AG08396 (cell line): ENCODE results near the gene DRD2.
"Not testable (repeated sequence)": the region's sequence is repeated elsewhere in the genome, so short reads cannot be mapped to it uniquely, and the experiment has no call there.

Experiments used
- DNase-seq: peaks from one replicate; pipeline ENCODE4 v3.0.0; 2012; ENCODE audit warnings: low spot score, mixed read lengths

The DRD2 gene

GRCh38 chr11:113475160-113475761 lies at the start of gene DRD2:
Gene DRD2 (minus strand): TSS chr11:113475398. CDS start chr11:113424651, 50,747 bp downstream.
- peak; percentile 33 for DNase-seq

DNA sequence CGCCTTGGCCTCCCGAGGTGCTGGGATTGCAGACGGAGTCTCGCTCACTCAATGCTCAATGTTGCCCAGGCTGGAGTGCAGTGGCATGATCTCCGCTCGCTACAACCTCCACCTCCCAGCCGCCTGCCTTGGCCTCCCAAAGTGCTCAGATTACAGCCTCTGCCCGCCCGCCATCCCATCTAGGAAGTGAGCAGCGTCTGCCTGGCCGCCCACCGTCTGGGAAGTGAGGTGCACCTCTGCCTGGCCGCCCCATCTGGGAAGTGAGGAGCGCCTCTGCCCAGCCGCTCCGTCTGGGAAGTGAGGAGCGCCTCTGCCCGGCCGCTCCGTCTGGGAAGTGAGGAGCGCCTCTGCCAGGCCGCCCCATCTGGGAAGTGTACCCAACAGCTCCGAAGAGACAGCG lies 48.7 kb upstream of the DRD2 start:
- DNase-seq: not testable (repeated sequence)

- no peak for DNase-seq
Observed at GRCh38 chr11:113521737-113522517, 46.7 kb upstream of the DRD2 start.

DNA sequence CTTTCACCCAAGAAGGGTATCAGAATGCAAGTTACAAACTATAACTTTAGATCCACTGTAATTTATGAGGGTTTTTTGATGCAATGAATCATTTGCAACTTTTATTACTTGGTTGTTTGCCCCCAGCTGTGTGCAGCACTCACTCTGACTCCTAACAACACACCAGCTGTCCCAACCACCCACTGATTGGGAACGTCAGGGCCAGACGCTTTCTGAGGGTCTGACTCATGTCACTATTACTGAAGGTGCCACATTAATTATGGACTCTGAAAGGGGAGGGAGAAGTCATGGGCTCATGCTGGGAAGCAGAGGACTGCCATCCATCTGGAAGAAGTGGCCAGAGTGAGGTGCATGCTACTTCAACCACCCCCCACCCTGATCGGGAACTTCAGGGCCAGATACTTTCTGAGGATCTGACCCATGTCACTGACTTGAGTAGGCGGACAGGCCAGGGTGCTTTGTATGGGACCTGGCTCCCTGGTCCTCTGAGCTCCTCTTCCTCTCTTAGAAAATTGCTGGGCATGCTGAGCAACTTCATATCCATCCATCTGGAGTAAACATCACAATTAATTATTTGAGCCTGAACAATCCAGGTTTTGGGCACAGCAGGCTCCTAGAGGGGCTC lies 44.9 kb upstream of the DRD2 start:
- DNase-seq: no peak

DNA sequence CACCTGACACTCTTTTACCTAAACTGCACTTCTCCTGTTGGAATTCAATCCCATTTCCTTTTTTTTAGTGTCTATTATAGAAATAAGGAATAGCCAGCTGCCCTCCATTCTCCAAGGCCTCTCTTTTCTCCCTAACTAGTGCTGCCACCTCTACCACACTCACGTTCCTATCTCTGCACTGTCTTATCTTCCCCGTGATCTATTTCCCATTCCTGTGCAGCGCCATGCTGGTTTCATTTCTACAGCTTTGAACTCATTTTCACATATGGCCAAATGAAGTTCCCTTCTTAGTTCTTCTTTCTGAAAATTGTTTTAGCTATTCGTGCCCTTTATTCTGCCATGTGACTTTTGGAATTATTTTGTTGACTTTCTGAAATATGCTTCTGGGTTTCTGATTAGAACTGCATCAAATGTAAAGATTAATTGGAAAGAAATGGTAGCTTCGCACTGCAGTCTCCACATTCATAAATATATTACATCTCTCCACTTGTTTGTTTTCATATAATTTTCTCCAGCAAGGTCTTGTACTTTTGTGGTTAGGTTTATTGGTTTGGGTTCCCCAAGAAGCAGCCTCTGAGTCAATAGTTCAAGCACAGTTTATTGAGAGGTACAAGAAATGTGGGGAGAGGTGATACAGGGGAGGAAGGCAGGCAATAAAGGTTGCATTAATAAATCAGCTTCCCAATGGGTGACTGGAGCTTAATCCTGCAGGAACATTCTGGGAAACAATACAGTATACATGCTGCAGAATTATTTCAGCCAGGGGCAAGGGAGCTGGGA lies 43.7 kb upstream of the DRD2 start:
- DNase-seq: no peak

- no peak for DNase-seq
Observed at GRCh38 chr11:113517361-113517760, 42.2 kb upstream of the DRD2 start.

DNA sequence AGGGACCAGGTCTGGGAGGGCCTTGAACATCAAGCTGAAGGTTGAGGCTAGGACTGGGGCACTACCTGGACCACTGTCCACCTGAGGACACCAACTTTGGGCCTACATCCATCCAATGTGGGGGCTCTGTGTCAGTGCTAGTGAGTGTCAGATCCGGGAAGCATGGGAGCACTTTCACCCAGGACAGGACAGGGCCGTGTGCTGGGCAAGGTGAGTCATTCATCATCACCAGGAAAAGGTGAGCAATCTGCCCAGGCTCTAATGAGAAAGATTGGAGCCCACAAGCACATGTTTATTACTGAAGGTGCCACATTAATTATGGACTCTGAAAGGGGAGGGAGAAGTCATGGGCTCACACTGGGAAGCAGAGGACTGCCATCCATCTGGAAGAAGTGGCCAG lies 39.7 kb upstream of the DRD2 start:
- no peak for DNase-seq

GRCh38 chr11:113507341-113507740 lies 32.1 kb upstream of the DRD2 start:
- DNase-seq: no peak

DNA sequence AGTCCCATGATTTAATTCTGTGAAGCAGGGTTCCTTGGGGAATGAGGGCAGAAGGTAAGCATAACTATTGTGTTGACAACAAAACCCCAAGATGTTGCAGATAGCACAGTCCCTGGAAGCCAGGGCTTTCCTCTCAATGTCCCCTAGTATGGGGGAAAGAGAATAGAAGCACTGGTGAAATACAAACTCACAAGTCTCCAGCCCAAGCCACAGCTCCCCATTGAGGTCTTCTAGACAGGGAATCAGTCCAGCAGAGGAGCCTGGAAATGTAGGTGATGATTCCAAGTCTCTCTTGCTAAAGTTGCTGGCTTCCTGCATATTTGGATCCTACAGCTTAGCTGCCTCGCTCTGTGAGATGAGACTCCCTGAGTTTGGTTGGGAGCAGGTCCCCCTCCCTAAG lies 31.7 kb upstream of the DRD2 start:
- DNase-seq: no peak

DNA sequence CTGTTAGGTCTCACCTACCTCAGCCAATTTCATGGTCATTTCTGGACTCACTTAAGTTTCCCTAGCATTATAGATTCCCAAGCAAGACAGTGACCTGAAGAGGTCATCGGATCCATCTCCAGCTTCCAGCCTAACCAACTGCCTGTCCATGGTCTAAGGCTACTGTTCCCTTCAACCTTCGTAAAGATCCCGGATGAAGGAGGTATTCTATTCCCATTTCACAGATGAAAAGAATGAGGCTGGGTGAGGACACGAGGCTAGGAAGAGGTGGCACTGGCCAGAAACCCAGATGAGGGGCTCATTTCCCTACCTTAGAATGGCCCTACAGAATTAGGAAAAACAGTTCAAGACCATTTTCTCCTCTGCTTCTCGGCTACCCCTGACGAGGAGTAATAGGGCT lies 31.3 kb upstream of the DRD2 start:
- no peak for DNase-seq

- DNase-seq: no peak
Observed at GRCh38 chr11:113505541-113506375, 30.6 kb upstream of the DRD2 start.

DNA sequence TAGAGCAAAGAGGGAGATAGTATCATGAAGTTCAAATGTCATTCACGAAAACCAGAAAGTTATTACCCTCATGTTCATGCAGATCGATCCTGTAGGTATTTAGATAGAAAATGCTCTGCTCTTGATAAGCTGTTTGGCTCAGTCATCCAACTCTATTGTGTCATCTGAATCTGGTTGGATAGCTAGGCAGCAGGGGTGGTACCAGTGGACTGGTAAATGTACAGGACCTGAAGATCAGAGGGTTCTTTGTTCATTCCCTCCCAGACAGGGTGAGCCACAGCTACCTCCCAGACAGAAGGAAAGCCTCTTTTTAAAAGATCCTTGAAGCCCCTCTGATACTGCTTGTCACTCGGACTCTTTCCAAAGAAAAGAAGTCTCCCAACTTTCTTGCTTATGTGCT lies 29.8 kb upstream of the DRD2 start:
- no peak for DNase-seq

DNA sequence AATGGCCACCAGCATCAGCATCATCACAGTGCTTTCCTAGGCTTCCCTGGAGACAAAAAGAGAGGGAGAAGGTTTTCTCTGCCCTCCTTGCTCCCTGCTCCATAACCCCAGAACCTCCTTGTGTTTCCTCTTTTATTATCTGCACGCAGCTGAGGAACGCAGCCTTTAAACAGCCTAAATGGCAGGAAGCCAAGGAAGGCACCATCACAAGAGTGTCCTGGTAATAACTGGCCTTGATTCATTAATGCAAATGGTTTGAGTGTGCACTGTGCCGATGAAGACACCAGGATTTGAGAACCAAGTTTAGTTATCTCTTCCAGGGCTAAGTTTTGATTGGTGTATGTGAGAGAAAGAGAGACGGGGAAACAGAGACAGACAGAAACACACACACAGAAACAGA lies 29.4 kb upstream of the DRD2 start:
- no peak for DNase-seq

DNA sequence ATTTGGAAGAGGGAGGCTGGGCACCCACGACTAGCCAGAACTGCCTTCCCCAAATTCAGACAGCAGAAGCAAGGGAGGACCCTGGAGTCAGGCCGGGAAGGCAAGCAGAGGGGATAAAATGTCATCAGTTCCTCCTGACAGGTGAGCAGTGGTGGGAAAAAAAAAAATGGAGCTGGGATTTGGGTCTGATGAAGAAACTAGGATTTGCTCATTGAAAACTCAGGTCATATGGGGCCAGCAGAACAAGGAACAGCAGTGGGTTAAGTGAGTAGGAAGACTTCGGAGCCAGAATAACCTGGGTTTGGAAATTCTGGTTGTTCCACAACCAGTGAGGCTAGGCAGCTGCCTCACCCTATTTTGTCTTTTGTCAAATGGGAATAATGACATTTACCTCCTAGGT lies 28.9 kb upstream of the DRD2 start:
- DNase-seq: no peak

- no peak for DNase-seq
Observed at GRCh38 chr11:113497066-113497910, 22.1 kb upstream of the DRD2 start.

DNA sequence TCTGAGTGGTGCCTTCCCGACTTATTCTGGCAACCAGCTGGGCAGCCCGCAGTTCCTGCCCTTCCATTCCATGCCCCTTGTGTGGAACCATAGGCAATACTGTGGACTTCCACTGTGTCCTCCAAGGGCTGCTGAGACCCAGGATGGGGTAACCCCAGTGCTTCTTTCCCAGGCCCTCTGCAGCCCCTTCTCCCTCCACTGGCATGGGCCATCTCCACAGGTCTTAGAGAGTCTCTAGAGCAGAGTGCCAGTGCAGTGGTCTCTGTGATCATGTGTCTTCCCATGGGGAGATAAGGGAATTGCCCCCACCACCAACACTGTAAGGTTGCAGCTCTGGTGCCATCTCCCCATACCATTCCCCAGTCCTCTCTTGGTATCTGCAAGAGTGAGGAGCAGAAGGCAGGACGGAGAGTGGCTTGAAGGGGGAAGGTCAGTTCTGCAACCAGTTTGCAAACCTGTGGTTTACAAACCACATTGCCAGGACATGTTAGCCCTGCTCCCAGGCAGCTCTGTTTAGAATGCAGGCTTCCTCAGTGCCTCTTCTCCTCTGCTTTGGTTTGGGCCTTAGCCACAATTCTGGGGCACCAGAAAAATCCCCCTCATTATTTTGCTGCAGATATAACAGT lies 20.9 kb upstream of the DRD2 start:
- DNase-seq: no peak

- DNase-seq: no peak
Observed at GRCh38 chr11:113494021-113494420, 18.8 kb upstream of the DRD2 start.

GRCh38 chr11:113493206-113493605 lies 18.0 kb upstream of the DRD2 start:
- DNase-seq: no peak

- DNase-seq: no peak
Observed at GRCh38 chr11:113488931-113489351, 13.7 kb upstream of the DRD2 start.

GRCh38 chr11:113487622-113488021 lies 12.4 kb upstream of the DRD2 start:
- no peak for DNase-seq
